Suprapubic skin (tissue), 4 donors: Measurements from ENCODE around the gene SPACA5. TPM values are rescaled to one million over a fixed set of nuclear protein-coding genes. Genes with fewer than 3 reads are reported as not detected.

Source experiments
- DNase-seq, 2 donors: peaks; one replicate each; pipeline ENCODE4 v3.0.0-alpha.2; 2019; ENCODE audit warnings: low spot score in 2 of 2
- H3K27ac ChIP-seq: fragments of 200-600 bp; sonication (generic); one replicate; pipeline ENCODE4 v1.5.1; 2019
- H3K27me3 ChIP-seq: fragments of 200-600 bp; sonication (generic); one replicate; pipeline ENCODE4 v1.5.1; 2019
- H3K36me3 ChIP-seq: fragments of 200-600 bp; sonication (generic); one replicate; pipeline ENCODE4 v1.5.1; 2019
- H3K4me1 ChIP-seq: fragments of 200-600 bp; sonication (generic); one replicate; pipeline ENCODE4 v1.5.1; 2019
- H3K4me3 ChIP-seq: fragments of 200-600 bp; sonication (generic); one replicate; pipeline ENCODE4 v1.5.1; 2019; ENCODE audit warnings: mild to moderate bottlenecking
- H3K9me3 ChIP-seq: fragments of 200-600 bp; sonication (generic); one replicate; pipeline ENCODE4 v1.5.1; 2019
- CTCF ChIP-seq, 2 donors: fragments of 200-600 bp in 1 of 2; fragments of 450-650 bp in 1 of 2; sonication (generic) in 1 of 2; IDR thresholded peaks; one replicate each; pipeline ENCODE4 v1.5.1; 2016 to 2019; ENCODE audit warnings: antibody characterized with exemption in 2 of 2, mild to moderate bottlenecking in 1 of 2, moderate library complexity in 1 of 2
- EP300 ChIP-seq: sonication (generic); formaldehyde crosslinking; IDR thresholded peaks from one replicate; pipeline ENCODE4 v1.6.1; 2017; ENCODE audit warnings: antibody characterized with exemption
- POLR2A ChIP-seq, 2 donors: fragments of 450-650 bp; IDR thresholded peaks; one replicate each; pipeline ENCODE4 v1.6.1; 2017; ENCODE audit warnings: antibody characterized with exemption in 2 of 2, mild to moderate bottlenecking in 2 of 2, moderate library complexity in 2 of 2
- POLR2AphosphoS5 ChIP-seq, 3 donors: sonication (generic); formaldehyde crosslinking; IDR thresholded peaks; one replicate each; pipeline ENCODE4 v1.6.1; 2017; ENCODE audit warnings: antibody characterized with exemption in 3 of 3
- WGBS: methylation state at CpG from one replicate; pipeline ENCODE4 v1.1.5; 2018; 5-methylcytosine and 5-hydroxymethylcytosine counted together
- total RNA-seq, 4 donors: library from RNA; depleted of rRNA; stranded (reverse); fragments of >200 nt; gene quantifications; one replicate each; pipeline ENCODE4 v1.1.0, GENCODE V29; 2016

The SPACA5 gene
- total RNA-seq, 4 donors from 2014 or later: not detected

GRCh38 chrX:48045410-48046311 lies 38.9 kb downstream of the SPACA5 start:
- Histone ChIP-seq H3K4me1 (no peaks in the 10 kb centered on the region), H3K27me3 (no peaks in the 10 kb centered on the region), H3K9me3 (no peaks in the 10 kb centered on the region), H3K4me3 (no peak overlapping the region), H3K36me3 (no peaks in the 10 kb centered on the region), H3K27ac (no peak overlapping the region)
- TF ChIP-seq EP300 (no peak), CTCF (IDR thresholded peaks at IDR 0.05) (no peak), POLR2AphosphoS5 (IDR thresholded peaks at IDR 0.05) (no peak), POLR2A (IDR thresholded peaks at IDR 0.05) (no peak)
- no peak for DNase-seq
- 50% methylated on average over 8 of the region's 8 CpGs for WGBS

GRCh38 chrX:48046846-48047245 lies 40.1 kb downstream of the SPACA5 start:
- 52% methylated on average over 5 of the region's 5 CpGs for WGBS

GRCh38 chrX:48058621-48059295 lies 52.0 kb downstream of the SPACA5 start:
- TF ChIP-seq POLR2AphosphoS5 (IDR thresholded peaks at IDR 0.05): no peak
- TF ChIP-seq CTCF (IDR thresholded peaks at IDR 0.05): no peak
- no peak for TF ChIP-seq EP300
- no peak for TF ChIP-seq POLR2A (IDR thresholded peaks at IDR 0.05)
- Histone ChIP-seq H3K27me3 (no peaks in the 10 kb centered on the region), H3K9me3 (no peaks in the 10 kb centered on the region), H3K4me1 (no peaks in the 10 kb centered on the region), H3K27ac (no peak overlapping the region), H3K36me3 (peaks cover 34% of the 10 kb centered on the region), H3K4me3 (no peak overlapping the region)
- 75% methylated on average over 2 of the region's 2 CpGs for WGBS
- DNase-seq: no peak

More at GRCh38 chrX:48046846-48047245, 40.1 kb downstream of the SPACA5 start:
- H3K4me3 ChIP-seq: no peak overlapping the region
- no peak for DNase-seq
- no peaks in the 10 kb centered on the region for H3K9me3 ChIP-seq
- no peaks in the 10 kb centered on the region for H3K27me3 ChIP-seq
- H3K36me3 ChIP-seq: no peaks in the 10 kb centered on the region
- no peak overlapping the region for H3K27ac ChIP-seq
- H3K4me1 ChIP-seq: no peaks in the 10 kb centered on the region
- TF ChIP-seq POLR2AphosphoS5 (IDR thresholded peaks at IDR 0.05): no peak
- no peak for TF ChIP-seq POLR2A (IDR thresholded peaks at IDR 0.05)
- no peak for TF ChIP-seq EP300
- no peak for TF ChIP-seq CTCF (IDR thresholded peaks at IDR 0.05)

GRCh38 chrX:48059296-48059639 lies 52.5 kb downstream of the SPACA5 start:
- WGBS: 100% methylated on average over 1 of the region's 1 CpG
- DNase-seq: no peak
- TF ChIP-seq POLR2AphosphoS5 (IDR thresholded peaks at IDR 0.05) (no peak), EP300 (no peak), CTCF (IDR thresholded peaks at IDR 0.05) (no peak), POLR2A (IDR thresholded peaks at IDR 0.05) (no peak)
- Histone ChIP-seq H3K9me3 (no peaks in the 10 kb centered on the region), H3K4me1 (no peaks in the 10 kb centered on the region), H3K4me3 (no peak overlapping the region), H3K27ac (no peak overlapping the region), H3K27me3 (no peaks in the 10 kb centered on the region), H3K36me3 (peaks cover 34% of the 10 kb centered on the region)

Other genes starting within 250 kb of the SPACA5 start
- 10 to 100 TPM in 1 of 4 donors, 1 to 10 TPM in 3; 4.6 to 10.6 (median 6.9) TPM for gene ZNF81, start 170.1 kb upstream of the SPACA5 start, total RNA-seq
- 1 to 10 TPM; 2.1 to 6.7 (median 3.3) TPM for gene ZNF182, start 3.0 kb upstream of the SPACA5 start, total RNA-seq
- 1 to 10 TPM; 2.0 to 9.8 (median 3.6) TPM for gene ZNF630, start 64.7 kb downstream of the SPACA5 start, total RNA-seq
- gene SPACA5B, start 123.6 kb downstream of the SPACA5 start, total RNA-seq: not detected
- not detected for gene SSX5, start 189.8 kb downstream of the SPACA5 start, total RNA-seq
- not detected for gene SSX1, start 248.4 kb downstream of the SPACA5 start, total RNA-seq